Measurements from ENCODE around the gene KIF20B.

GRCh38 chr10:89665302-89665701, 36.1 kb upstream of the KIF20B start:
- TF ChIP-seq POLR2A (IDR thresholded peaks at IDR 0.05) (no peak), CTCF (IDR thresholded peaks at IDR 0.05) (no peak)

Data from Peyer's patch (tissue), 4 donors.